HepG2 (cell line): ENCODE data around the gene COBLL1. TPM values are rescaled to one million over a fixed set of nuclear protein-coding genes. Genes with fewer than 3 reads are reported as not detected.

ENCODE experiments used
- CEBPB ChIP-seq: IDR thresholded peaks from 2 replicates; pipeline ENCODE4 v1.6.1; 2011; ENCODE audit warnings: low read depth, low read length, improper control_type of control experiment, borderline replicate concordance
- FOXA3 ChIP-seq: IDR thresholded peaks from 2 replicates; pipeline ENCODE4 v1.6.1; 2016; ENCODE audit warnings: missing genetic modification reagents, missing compliant biosample characterization
- KMT2B ChIP-seq: IDR thresholded peaks from 2 replicates; pipeline ENCODE4 v1.6.1; 2016; ENCODE audit warnings: missing genetic modification reagents, missing compliant biosample characterization
- ZBTB1 ChIP-seq: sonication (generic); formaldehyde crosslinking; IDR thresholded peaks from 2 replicates; pipeline ENCODE4 v1.4.0; 2020; ENCODE audit warnings: missing genetic modification reagents, borderline replicate concordance
- ZNF3 ChIP-seq: IDR thresholded peaks from 2 replicates; pipeline ENCODE4 v1.7.0; 2017; ENCODE audit warnings: inconsistent platforms
- ZNF761 ChIP-seq: sonication (generic); formaldehyde crosslinking; conservative IDR thresholded peaks from 2 replicates; pipeline ENCODE4 v1.4.0; 2020; ENCODE audit warnings: mild to moderate bottlenecking, missing genetic modification reagents
- ZNF790 ChIP-seq: sonication (generic); formaldehyde crosslinking; IDR thresholded peaks from 2 replicates; pipeline ENCODE4 v1.8.0; 2022; ENCODE audit warnings: missing genetic modification reagents, mild to moderate bottlenecking, borderline replicate concordance
- ZSCAN25 ChIP-seq: sonication (generic); formaldehyde crosslinking; IDR thresholded peaks from 2 replicates; pipeline ENCODE4 v1.8.0; 2022; ENCODE audit warnings: mild to moderate bottlenecking, missing genetic modification reagents
- polyA plus RNA-seq, 8 experiments: library from polyadenylated mRNA; depleted of rRNA in 3 of 8; stranded (reverse) in 7 of 8; unstranded in 1 of 8; fragments of >200 nt; fragmentation: Illumina TruSeq in 4 of 8; extraction: Trizol in 4 of 8; gene quantifications; 2 replicates each; pipeline versions ENCODE4 v1.2.1 to v1.2.3, GENCODE V29; 2011 to 2016; ENCODE audit warnings: low read depth in 4 of 8, missing spikeins in 1 of 8, mixed read lengths in 1 of 8; ENCODE audit not compliant: insufficient read depth in 1 of 8
- total RNA-seq, 5 experiments: library from RNA; depleted of rRNA; stranded (reverse); fragments of >200 nt; fragmentation: Illumina TruSeq; extraction: Trizol; gene quantifications; 2 replicates each; pipeline ENCODE4 v1.2.3, GENCODE V29; 2016; ENCODE audit warnings: low read depth in 1 of 5
- TF ChIP-seq, protein P1 (sequence below): IDR thresholded peaks from 2 replicates; pipeline ENCODE4 v1.4.0; 2020; ENCODE audit warnings: mild to moderate bottlenecking, missing genetic modification reagents
- TF ChIP-seq, protein P2 (sequence below): IDR thresholded peaks from 2 replicates; pipeline ENCODE4 v1.6.1; 2018; ENCODE audit warnings: missing genetic modification reagents
- TF ChIP-seq, protein P3 (sequence below): IDR thresholded peaks from 2 replicates; pipeline ENCODE4 v1.6.1; 2016; ENCODE audit warnings: low read depth

COBLL1 gene
- total and polyA plus RNA-seq, 2 of the 13 experiments (the other 11 are each of a cell fraction or from before 2014, with no cell fraction given), result 32.6 to 86.8 TPM

DNA sequence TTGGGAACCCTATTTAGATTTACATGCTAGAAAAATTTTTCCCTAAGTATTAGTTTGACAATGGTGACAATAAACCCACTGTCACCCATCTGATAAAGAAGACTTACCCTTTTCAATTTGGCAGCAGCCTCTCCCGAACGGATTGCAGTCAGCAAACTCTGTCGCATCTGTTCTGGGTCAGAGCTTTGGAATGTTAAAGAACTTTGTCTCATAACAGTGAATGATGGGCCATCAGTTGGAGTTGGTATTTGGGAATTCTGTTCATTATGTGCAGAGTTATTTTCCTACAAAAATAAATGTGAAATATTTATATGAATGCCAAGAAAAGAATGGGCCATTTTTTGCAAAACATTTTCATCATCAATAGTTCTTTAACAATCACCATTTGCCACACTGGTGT lies 149.5 kb downstream of the COBLL1 start (continued):
- TF ChIP-seq, protein P1, sequence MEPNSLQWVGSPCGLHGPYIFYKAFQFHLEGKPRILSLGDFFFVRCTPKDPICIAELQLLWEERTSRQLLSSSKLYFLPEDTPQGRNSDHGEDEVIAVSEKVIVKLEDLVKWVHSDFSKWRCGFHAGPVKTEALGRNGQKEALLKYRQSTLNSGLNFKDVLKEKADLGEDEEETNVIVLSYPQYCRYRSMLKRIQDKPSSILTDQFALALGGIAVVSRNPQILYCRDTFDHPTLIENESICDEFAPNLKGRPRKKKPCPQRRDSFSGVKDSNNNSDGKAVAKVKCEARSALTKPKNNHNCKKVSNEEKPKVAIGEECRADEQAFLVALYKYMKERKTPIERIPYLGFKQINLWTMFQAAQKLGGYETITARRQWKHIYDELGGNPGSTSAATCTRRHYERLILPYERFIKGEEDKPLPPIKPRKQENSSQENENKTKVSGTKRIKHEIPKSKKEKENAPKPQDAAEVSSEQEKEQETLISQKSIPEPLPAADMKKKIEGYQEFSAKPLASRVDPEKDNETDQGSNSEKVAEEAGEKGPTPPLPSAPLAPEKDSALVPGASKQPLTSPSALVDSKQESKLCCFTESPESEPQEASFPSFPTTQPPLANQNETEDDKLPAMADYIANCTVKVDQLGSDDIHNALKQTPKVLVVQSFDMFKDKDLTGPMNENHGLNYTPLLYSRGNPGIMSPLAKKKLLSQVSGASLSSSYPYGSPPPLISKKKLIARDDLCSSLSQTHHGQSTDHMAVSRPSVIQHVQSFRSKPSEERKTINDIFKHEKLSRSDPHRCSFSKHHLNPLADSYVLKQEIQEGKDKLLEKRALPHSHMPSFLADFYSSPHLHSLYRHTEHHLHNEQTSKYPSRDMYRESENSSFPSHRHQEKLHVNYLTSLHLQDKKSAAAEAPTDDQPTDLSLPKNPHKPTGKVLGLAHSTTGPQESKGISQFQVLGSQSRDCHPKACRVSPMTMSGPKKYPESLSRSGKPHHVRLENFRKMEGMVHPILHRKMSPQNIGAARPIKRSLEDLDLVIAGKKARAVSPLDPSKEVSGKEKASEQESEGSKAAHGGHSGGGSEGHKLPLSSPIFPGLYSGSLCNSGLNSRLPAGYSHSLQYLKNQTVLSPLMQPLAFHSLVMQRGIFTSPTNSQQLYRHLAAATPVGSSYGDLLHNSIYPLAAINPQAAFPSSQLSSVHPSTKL (CRISPR knock-in tag), result peak; percentile 23; the same call in 1 of the 2 replicates
- TF ChIP-seq CEBPB (no peak), ZNF3 (CRISPR knock-in tag) (no peak), FOXA3 (CRISPR knock-in tag) (peak; percentile 9; the same call in 1 of the 2 replicates), ZNF790 (no peak), KMT2B (CRISPR knock-in tag) (no peak), ZBTB1 (CRISPR knock-in tag) (no peak), ZSCAN25 (no peak), ZNF761 (no peak)
- TF ChIP-seq, protein P2, sequence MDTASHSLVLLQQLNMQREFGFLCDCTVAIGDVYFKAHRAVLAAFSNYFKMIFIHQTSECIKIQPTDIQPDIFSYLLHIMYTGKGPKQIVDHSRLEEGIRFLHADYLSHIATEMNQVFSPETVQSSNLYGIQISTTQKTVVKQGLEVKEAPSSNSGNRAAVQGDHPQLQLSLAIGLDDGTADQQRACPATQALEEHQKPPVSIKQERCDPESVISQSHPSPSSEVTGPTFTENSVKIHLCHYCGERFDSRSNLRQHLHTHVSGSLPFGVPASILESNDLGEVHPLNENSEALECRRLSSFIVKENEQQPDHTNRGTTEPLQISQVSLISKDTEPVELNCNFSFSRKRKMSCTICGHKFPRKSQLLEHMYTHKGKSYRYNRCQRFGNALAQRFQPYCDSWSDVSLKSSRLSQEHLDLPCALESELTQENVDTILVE (CRISPR knock-in tag), result 0 out of 2 replicates have a peak, but pooled peaks have one; percentile 21
- TF ChIP-seq, protein P3, sequence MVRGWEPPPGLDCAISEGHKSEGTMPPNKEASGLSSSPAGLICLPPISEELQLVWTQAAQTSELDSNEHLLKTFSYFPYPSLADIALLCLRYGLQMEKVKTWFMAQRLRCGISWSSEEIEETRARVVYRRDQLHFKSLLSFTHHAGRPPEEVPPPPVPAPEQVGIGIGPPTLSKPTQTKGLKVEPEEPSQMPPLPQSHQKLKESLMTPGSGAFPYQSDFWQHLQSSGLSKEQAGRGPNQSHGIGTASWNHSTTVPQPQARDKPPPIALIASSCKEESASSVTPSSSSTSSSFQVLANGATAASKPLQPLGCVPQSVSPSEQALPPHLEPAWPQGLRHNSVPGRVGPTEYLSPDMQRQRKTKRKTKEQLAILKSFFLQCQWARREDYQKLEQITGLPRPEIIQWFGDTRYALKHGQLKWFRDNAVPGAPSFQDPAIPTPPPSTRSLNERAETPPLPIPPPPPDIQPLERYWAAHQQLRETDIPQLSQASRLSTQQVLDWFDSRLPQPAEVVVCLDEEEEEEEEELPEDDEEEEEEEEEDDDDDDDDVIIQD, result peak; percentile 77; the same call in 1 of the 2 replicates
